ENCODE data around the gene ZNF574. TPM values are rescaled to one million over a fixed set of nuclear protein-coding genes. Genes with fewer than 3 reads are reported as not detected.
"Not testable (repeated sequence)": the region's sequence is repeated elsewhere in the genome, so short reads cannot be mapped to it uniquely, and the experiment has no call there.

The ZNF574 gene
- total and polyA plus RNA-seq, 2 donors (not counting 3 experiments of a cell fraction or from before 2014, with no cell fraction given), result 13.6 to 15.3 TPM

- H3K4me3 ChIP-seq (replicated peaks in 1 of 3; ENCODE audit: insufficient read depth in 1 of 3, low read depth in 1 of 3, low read length in 3 of 3), result no peak overlapping the region
- no peaks in the 10 kb centered on the region for H3K36me3 ChIP-seq (ENCODE audit: control insufficient read depth in 2 of 2, extremely low read depth in 1 of 2, insufficient read depth in 2 of 2, low read length in 2 of 2)
- DNase-seq (ENCODE audit: low read depth, low spot score), result no peak
- POLR2A ChIA-PET, result no interaction called here
- H4K20me1 ChIP-seq (replicated peaks; ENCODE audit: control insufficient read depth, extremely low read depth, insufficient read depth, low read length), result no peaks in the 10 kb centered on the region
- H3K27me3 ChIP-seq (ENCODE audit: control insufficient read depth in 2 of 2, insufficient read depth in 2 of 2, low read length in 2 of 2), result peaks cover 0 to 4% of the 10 kb centered on the region in 2 experiments
- FAIRE-seq, result no peak
- no peaks in the 10 kb centered on the region for H3K9me1 ChIP-seq (replicated peaks; ENCODE audit: control insufficient read depth, extremely low read depth, insufficient read depth, low read length)
- no peak for TF ChIP-seq POLR2AphosphoS5 (IDR thresholded peaks at IDR 0.05; ENCODE audit: insufficient read depth, low read depth, low read length)
- TF ChIP-seq POLR2A (IDR thresholded peaks at IDR 0.05; ENCODE audit: low read depth, low read length), result no peak
- no peak for TF ChIP-seq MYC (IDR thresholded peaks at IDR 0.05; ENCODE audit: low read depth, low read length)
- no peak for TF ChIP-seq JUN (IDR thresholded peaks at IDR 0.05; ENCODE audit: borderline replicate concordance, insufficient read depth, insufficient read length, low read depth)
- TF ChIP-seq GATA2 (IDR thresholded peaks at IDR 0.05; ENCODE audit: insufficient read depth, insufficient read length, low read depth, low read length), result no peak
- no peak overlapping the region for H3K4me2 ChIP-seq (ENCODE audit: insufficient read depth, low read length)
- intact Hi-C loops (cut with micrococcal nuclease) (no loop called here), dilution Hi-C loops (cut with MboI; ENCODE audit: extremely low pct_ligation_motif_present, low sequenced_read_pairs) (no loop called here)
- BruUV-seq (replicated peaks), result no TSS peak
- H3K9ac ChIP-seq (replicated peaks; ENCODE audit: extremely low read depth, insufficient read depth, low read length), result no peak overlapping the region
- no peak overlapping the region for H2AFZ ChIP-seq (ENCODE audit: low read depth, low read length)
- H3K9me3 ChIP-seq (replicated peaks; ENCODE audit: control insufficient read depth, insufficient read depth, low read length), result no peaks in the 10 kb centered on the region
- no peaks in the 10 kb centered on the region for H3K4me1 ChIP-seq (ENCODE audit: control insufficient read depth, extremely low read depth, insufficient read depth, low read length)
- CTCF ChIA-PET, result no interaction called here
- no peak overlapping the region for H3K27ac ChIP-seq (ENCODE audit: insufficient read depth, low read depth, low read length)
- no peaks in the 10 kb centered on the region for H3K79me2 ChIP-seq (ENCODE audit: control insufficient read depth, insufficient read depth, low read length)
These were observed 42.6 kb upstream of the ZNF574 start for GRCh38 chr19:42033413-42033812.

GRCh38 chr19:42034640-42035391 is 41.1 kb upstream of the ZNF574 start:
- H3K4me1 ChIP-seq (ENCODE audit: control insufficient read depth, extremely low read depth, insufficient read depth, low read length); BruUV-seq (replicated peaks); H3K9me1 ChIP-seq (replicated peaks; ENCODE audit: control insufficient read depth, extremely low read depth, insufficient read depth, low read length); H3K9ac ChIP-seq (replicated peaks; ENCODE audit: extremely low read depth, insufficient read depth, low read length); H3K9me3 ChIP-seq (replicated peaks; ENCODE audit: control insufficient read depth, insufficient read depth, low read length); FAIRE-seq; H3K4me3 ChIP-seq (replicated peaks in 1 of 3; ENCODE audit: insufficient read depth in 1 of 3, low read depth in 1 of 3, low read length in 3 of 3); dilution Hi-C loops (cut with MboI; ENCODE audit: extremely low pct_ligation_motif_present, low sequenced_read_pairs); H4K20me1 ChIP-seq (replicated peaks; ENCODE audit: control insufficient read depth, extremely low read depth, insufficient read depth, low read length); H3K79me2 ChIP-seq (ENCODE audit: control insufficient read depth, insufficient read depth, low read length); H2AFZ ChIP-seq (ENCODE audit: low read depth, low read length); H3K4me2 ChIP-seq (ENCODE audit: insufficient read depth, low read length); POLR2A ChIA-PET; H3K27me3 ChIP-seq (ENCODE audit: control insufficient read depth in 2 of 2, insufficient read depth in 2 of 2, low read length in 2 of 2); H3K27ac ChIP-seq (ENCODE audit: insufficient read depth, low read depth, low read length); H3K36me3 ChIP-seq (ENCODE audit: control insufficient read depth in 2 of 2, extremely low read depth in 1 of 2, insufficient read depth in 2 of 2, low read length in 2 of 2): not testable (repeated sequence)
- peak; percentile 42 for DNase-seq (ENCODE audit: low read depth, low spot score)
- intact Hi-C loops (cut with micrococcal nuclease), result loop anchor here (1.0 kb wide), 1 partner anchor 57 kb away; no protein-coding TSS in a partner anchor
- CTCF ChIA-PET, result interaction anchor here (0.5 to 1.5 kb wide), 39 partner anchors 9 to 202 kb away, joined by 3 to 29 read pairs (median 4); partner anchors contain the start of genes RABAC1 and ZNF574
- TF ChIP-seq, protein P1, sequence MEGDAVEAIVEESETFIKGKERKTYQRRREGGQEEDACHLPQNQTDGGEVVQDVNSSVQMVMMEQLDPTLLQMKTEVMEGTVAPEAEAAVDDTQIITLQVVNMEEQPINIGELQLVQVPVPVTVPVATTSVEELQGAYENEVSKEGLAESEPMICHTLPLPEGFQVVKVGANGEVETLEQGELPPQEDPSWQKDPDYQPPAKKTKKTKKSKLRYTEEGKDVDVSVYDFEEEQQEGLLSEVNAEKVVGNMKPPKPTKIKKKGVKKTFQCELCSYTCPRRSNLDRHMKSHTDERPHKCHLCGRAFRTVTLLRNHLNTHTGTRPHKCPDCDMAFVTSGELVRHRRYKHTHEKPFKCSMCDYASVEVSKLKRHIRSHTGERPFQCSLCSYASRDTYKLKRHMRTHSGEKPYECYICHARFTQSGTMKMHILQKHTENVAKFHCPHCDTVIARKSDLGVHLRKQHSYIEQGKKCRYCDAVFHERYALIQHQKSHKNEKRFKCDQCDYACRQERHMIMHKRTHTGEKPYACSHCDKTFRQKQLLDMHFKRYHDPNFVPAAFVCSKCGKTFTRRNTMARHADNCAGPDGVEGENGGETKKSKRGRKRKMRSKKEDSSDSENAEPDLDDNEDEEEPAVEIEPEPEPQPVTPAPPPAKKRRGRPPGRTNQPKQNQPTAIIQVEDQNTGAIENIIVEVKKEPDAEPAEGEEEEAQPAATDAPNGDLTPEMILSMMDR (IDR thresholded peaks at IDR 0.05; ENCODE audit: extremely low read depth in 1 of 2, insufficient read depth in 1 of 2, low read depth in 1 of 2, low read length in 2 of 2), result peak; percentile 80 to 86

Measured in endothelial cell of umbilical vein (primary cell).